HT1080 (cell line): ENCODE measurements around the gene TREML1. TPM values are rescaled to one million over a fixed set of nuclear protein-coding genes. Genes with fewer than 3 reads are reported as not detected.

ENCODE experiments used
- DNase-seq: peaks from one replicate; pipeline ENCODE4 v3.0.0-alpha.2; 2015; ENCODE audit warnings: low read depth
- total RNA-seq: library from RNA; depleted of rRNA; stranded (reverse); fragments of >200 nt; shearing (Covaris generic); gene quantifications from 2 replicates; pipeline ENCODE4 v1.2.3, GENCODE V29; 2014

TREML1 gene
- total RNA-seq, 1 experiment from 2014 or later: not detected

GRCh38 chr6:41179163-41179562 is 25.0 kb upstream of the TREML1 start:
- DNase-seq: no peak

- no peak for DNase-seq
These were observed 23.5 kb upstream of the TREML1 start for GRCh38 chr6:41177695-41178094.

GRCh38 chr6:41177287-41177686 is 23.1 kb upstream of the TREML1 start:
- no peak for DNase-seq

- no peak for DNase-seq
These were observed 22.0 kb upstream of the TREML1 start for GRCh38 chr6:41176189-41176588.

GRCh38 chr6:41175084-41175483 is 20.9 kb upstream of the TREML1 start:
- no peak for DNase-seq

- no peak for DNase-seq
These were observed 20.5 kb upstream of the TREML1 start for GRCh38 chr6:41174610-41175009.

- no peak for DNase-seq
These were observed 17.8 kb upstream of the TREML1 start for GRCh38 chr6:41171908-41172307.

GRCh38 chr6:41170547-41171160 is 16.5 kb upstream of the TREML1 start:
- no peak for DNase-seq

GRCh38 chr6:41167173-41167963 is 13.2 kb upstream of the TREML1 start:
- DNase-seq: no peak

- DNase-seq: no peak
These were observed 10.5 kb upstream of the TREML1 start for GRCh38 chr6:41164551-41165120.

GRCh38 chr6:41163419-41163717 is 9.2 kb upstream of the TREML1 start:
- no peak for DNase-seq

GRCh38 chr6:41162687-41163418 is 8.7 kb upstream of the TREML1 start, which contains the start of gene TREM2:
TSS of gene TREM2 (minus strand) at chr6:41163116. CDS start at chr6:41163082, 34 bp downstream.
- no peak for DNase-seq

- no peak for DNase-seq
These were observed 7.9 kb upstream of the TREML1 start for GRCh38 chr6:41161851-41162552.

- DNase-seq: no peak
These were observed 7.2 kb upstream of the TREML1 start for GRCh38 chr6:41161380-41161779.

- no peak for DNase-seq
These were observed 6.8 kb upstream of the TREML1 start for GRCh38 chr6:41160933-41161332.

- DNase-seq: no peak
These were observed 5.4 kb upstream of the TREML1 start for GRCh38 chr6:41159415-41160082.

- DNase-seq: peak; percentile 11
These were observed 3.2 kb upstream of the TREML1 start for GRCh38 chr6:41157323-41157722.

GRCh38 chr6:41156771-41157170 is 2.6 kb upstream of the TREML1 start:
- no peak for DNase-seq

GRCh38 chr6:41156001-41156400 is 1.9 kb upstream of the TREML1 start:
- no peak for DNase-seq

GRCh38 chr6:41155132-41155805 is 1.1 kb upstream of the TREML1 start:
- DNase-seq: no peak
